GM12873 (cell line): ENCODE data around the gene CLCN4.

Experiments used
- TF ChIP-seq, protein P1 (sequence below): IDR thresholded peaks from 2 replicates; pipeline ENCODE4 v1.5.1; 2012; ENCODE audit warnings: low read depth, mild to moderate bottlenecking, moderate library complexity, low read length, control low read depth; ENCODE audit not compliant: insufficient read depth; ENCODE audit errors: missing control alignments

Gene CLCN4

DNA sequence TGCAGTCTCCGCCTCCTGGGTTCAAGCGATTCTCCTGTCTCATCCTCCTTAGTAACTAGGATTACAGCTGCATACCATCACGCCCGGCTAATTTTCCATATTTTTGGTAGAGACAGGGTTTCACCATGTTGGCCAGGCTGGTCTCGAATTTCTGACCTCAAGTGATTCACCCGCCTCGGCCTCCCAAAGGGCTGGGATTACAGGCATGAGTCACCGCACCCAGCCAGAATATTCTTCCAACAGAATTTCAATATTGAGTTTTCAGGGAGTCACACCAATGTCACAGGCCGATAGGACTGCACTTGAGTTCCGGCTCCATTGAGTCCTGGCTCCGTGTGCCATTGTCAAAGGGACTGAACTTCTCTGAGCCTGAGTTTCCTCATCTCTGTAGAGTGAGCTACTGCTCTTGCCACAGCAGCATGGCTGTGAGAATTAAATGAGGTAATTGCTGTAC is 82.9 kb downstream of the CLCN4 start:
- TF ChIP-seq, protein P1, sequence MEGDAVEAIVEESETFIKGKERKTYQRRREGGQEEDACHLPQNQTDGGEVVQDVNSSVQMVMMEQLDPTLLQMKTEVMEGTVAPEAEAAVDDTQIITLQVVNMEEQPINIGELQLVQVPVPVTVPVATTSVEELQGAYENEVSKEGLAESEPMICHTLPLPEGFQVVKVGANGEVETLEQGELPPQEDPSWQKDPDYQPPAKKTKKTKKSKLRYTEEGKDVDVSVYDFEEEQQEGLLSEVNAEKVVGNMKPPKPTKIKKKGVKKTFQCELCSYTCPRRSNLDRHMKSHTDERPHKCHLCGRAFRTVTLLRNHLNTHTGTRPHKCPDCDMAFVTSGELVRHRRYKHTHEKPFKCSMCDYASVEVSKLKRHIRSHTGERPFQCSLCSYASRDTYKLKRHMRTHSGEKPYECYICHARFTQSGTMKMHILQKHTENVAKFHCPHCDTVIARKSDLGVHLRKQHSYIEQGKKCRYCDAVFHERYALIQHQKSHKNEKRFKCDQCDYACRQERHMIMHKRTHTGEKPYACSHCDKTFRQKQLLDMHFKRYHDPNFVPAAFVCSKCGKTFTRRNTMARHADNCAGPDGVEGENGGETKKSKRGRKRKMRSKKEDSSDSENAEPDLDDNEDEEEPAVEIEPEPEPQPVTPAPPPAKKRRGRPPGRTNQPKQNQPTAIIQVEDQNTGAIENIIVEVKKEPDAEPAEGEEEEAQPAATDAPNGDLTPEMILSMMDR = no peak

DNA sequence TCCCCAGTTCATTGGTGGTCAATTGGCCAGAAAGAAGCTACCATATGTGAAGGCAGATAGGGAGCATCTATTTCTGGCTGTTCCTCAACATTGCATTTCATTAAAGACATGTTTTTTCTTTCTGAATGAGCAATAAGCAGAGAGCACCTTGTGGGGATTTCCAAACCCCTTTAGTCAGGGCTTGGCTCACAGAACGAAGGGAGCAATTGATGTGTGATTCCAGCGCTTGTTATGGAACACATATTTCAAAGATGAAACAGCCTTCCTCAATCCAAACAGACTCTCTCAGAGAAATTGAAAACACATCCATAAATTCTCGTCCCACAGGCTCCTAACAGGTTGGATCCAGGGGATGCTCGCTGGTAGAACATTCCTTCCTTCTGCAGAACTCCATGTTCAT is 84.1 kb downstream of the CLCN4 start:
- TF ChIP-seq, protein P1 = no peak

DNA sequence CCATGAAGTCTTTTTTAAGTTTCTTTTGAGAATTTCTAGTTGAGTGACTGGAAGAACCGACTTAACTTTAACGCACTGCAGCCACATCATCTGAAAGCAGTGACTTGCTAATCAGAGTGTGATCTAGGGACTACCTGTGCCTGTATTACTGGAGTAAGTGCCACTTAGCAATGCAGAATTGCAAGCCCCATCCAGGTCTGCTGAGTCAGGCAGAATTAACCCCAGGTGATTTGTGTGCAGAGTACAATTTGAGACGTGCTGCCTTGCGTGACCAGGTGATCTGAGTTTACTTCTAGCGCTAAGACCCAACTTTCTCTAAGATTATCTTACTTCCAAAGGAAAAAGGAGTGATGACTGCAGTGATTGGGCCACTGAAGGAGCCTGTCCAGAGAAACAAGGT is 85.3 kb downstream of the CLCN4 start:
- TF ChIP-seq, protein P1 = no peak

DNA sequence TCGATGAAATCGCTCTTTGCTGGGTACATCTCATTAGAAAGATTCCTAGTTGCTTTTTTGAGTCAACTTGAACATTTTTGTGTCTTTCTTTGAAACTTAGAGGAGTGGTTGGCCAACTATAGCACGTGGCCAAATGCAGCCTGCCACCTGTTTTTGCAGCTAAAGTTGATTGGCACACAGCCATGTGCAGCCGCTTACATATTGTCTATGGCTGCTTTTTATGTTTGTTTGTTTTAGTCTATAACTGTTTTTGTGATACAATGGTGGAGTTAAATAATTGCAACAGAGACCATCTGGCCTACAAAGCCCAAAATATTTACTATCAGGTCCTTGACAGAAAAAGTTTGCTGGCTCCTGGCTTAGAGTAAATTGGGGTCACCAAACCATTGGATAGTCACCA is 86.3 kb downstream of the CLCN4 start:
- TF ChIP-seq, protein P1 = no peak

DNA sequence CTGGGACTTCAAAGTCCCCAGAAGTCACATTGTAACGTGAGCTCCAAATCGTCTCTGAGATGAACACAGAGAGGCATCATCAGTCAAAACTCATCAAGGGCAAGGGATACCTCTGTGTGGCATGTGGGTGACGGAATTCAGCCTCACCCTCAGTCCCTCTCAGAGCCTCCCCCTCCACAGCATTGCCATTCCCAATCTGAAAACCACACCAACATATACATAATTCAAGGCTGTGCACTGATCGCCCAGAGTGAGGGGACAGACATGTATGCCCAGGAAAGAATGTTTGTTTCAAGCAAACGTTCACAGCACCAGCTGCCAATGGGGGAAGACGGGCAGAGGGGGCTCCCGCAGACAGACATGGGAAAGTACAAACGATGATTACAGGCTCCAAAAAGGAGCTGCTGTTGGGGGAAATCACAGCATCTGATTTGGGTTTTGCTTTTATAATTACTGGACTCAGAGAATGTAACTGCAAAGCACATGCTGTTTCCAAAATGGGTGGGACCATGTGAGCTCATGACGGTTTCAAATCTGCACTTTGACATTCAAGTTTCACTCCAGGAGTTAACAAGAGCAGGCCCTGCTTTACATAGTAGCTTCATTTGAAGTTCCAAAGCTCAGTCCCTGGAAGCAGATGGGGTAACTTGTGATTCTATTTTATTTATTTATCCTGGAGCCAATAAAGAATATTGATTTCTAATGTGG is 88.3 kb downstream of the CLCN4 start:
- TF ChIP-seq, protein P1 = no peak

DNA sequence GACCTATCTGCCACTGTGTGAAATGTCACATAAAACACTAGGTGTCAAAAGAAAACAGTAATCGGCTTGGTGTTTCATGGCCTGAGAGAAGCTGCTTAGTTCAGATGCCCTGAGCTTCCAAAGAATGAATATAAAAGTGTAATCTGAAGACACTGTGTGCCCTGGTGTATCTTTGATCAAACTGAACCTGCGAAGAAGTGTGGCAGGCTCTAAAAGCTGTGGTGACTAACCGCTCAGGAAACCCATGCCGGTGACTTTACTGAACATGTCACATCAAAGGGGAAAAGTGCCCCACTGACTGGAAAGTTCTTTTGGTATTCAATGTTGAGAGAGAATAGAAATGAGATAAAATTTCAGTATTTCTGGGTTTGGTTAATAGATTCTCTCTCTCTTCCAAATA is 89.1 kb downstream of the CLCN4 start:
- TF ChIP-seq, protein P1 = no peak

DNA sequence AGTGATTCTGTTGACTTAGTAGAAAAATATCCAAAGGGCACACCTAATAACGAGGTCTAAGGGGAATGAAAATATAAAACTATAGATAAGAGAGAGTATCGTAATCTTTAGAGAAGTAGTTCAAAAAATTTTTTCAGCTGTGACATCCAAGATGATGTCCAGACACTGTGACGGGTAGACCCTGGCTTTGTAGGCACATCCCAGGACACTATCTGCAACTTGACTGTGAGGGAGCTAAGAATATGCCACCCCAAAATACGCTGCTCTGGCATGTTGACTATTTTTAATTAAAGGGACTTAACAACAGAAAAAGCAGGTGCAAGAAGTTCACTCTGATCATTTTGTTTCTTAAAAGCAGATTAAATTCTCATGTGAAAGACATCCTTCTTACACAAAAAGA is 89.5 kb downstream of the CLCN4 start:
- TF ChIP-seq, protein P1 = no peak
